ENCODE data around the gene CPXM2.

Gene CPXM2

DNA sequence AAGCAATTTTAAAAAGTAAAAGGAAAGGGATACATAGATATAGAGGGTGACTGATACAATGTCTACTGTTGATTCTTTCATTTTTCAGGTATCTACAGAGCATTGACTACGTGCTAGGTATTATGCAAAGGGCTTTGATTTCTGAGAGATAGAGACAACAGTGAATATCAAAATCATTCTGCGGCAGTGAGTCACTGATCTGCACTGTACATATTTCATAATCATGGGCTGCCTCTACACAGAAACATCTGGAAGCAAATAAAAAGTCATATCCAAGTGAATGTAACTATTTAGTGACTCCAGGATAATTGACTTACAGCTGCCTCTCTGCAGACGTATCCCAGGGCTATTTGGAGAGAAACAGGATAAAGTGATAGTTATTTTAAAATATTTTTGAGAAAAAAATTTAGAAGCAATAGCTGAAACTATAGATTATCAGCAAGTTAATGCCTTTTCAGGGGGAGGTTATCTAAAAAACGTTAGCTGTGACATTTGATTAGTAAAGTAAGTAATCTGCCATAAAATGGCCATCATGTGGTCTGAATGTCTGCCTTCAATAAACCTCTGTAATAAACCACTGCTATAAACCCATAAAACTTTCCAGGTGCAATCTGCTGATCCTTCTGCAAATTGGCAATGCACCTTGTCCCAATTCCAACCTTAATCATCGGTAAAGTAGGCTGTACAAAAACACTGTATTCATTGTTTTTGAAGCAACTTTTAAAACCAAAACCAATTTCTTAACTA, 43.7 kb downstream of the CPXM2 start:
- DNase-seq (ENCODE audit: low read depth) = no peak

DNA sequence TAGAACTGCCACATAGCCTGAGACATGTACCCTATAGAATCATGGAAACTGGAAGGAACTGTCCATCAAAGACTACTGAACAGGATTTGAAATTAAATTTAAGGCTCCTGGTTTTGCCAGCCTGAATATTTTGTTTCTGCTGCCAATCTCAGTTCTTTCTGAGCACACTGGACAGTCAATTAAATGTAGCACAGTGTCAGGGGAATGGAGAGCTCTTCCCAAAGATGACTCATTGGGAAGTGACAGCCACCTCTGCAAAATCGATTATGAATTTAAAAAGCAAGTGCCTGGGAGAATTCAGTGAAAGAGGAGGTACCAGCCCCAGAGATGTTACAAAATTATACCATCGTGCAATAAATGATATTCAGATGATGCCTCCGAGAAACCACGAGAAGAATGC, 47.8 kb downstream of the CPXM2 start:
- no peak for DNase-seq (ENCODE audit: low read depth)

GRCh38 chr10:123842692-123843385, 48.8 kb downstream of the CPXM2 start:
- DNase-seq (ENCODE audit: low read depth) = no peak

DNA sequence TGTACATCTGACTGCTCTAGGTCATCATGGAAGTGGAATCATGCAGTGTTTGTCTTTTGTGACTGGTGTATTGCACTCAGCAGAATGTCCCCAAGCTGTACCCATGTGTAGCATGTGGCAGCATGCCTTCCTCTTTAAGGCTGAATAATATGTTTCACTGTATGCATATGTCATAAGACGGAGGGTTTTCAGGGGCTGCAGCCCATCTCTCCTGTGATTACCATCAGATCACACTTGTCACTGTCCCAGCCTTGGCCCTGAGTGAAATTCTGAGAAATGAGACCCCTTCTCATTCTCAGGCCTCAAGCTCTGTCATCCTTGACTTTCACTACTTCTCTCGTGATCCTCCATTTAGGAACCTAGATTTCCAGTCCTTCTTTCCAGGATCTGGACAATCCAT, 50.0 kb downstream of the CPXM2 start:
- DNase-seq (ENCODE audit: low read depth) = no peak

- DNase-seq (ENCODE audit: low read depth) = no peak
Measured at GRCh38 chr10:123841115-123841514, 50.5 kb downstream of the CPXM2 start.

GRCh38 chr10:123840714-123841113, 50.9 kb downstream of the CPXM2 start:
- DNase-seq (ENCODE audit: low read depth) = no peak

DNA sequence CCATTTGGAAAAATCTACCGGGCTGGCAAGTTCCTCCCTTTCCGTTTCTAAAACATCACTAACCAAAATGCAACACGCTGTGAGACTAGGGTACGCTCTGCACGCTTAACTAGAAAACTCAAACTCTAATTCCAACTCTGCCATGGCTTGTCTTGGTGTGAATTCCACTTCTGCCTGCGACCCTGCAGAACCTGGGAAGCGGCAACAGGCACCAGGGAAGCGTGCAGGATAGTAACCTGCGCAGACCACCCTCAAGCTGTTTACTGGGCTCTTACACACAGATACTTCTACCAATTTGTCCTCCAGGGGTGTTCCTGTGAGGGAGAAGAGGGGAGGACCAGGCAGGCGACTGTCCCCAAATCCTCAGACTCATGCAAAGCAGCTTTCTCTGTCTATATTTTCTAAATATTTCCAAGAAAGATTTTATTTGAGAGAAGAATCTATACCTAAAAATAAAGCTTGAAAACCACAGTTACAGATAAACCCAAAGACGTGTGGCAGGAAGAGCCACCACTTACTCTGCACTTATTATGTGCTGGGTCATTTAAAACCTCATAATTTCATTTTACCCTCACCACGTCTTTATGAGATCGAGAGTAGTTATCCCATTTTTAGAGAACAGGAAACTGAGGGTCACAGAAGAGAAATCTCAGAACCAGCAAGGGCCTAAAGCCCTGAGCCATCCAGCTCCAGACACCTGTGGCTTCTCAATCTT, 52.9 kb downstream of the CPXM2 start:
- no peak for DNase-seq (ENCODE audit: low read depth)

GRCh38 chr10:123837756-123838155, 53.9 kb downstream of the CPXM2 start:
- no peak for DNase-seq (ENCODE audit: low read depth)

GRCh38 chr10:123836418-123837145, 55.0 kb downstream of the CPXM2 start:
- DNase-seq (ENCODE audit: low read depth) = no peak

DNA sequence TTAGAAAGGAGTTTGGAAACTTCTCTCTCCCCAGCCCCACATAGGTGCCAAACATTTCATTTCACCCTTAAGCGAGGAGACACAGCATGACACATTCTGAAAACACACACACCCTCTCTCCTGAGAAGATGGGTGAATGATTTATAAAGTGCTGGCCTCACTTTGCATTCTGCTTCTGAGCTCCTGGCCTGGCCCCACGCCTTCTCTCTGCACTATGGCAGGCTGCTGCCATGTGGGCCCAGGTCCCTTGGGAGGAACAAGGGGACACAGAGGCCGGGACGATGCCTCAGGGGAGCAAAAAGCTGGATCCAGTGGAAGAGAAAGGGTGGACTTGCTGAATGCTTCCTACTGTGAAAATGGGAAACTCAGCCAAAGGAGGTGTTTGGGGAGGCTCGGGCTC, 56.0 kb downstream of the CPXM2 start:
- DNase-seq (ENCODE audit: low read depth) = no peak

DNA sequence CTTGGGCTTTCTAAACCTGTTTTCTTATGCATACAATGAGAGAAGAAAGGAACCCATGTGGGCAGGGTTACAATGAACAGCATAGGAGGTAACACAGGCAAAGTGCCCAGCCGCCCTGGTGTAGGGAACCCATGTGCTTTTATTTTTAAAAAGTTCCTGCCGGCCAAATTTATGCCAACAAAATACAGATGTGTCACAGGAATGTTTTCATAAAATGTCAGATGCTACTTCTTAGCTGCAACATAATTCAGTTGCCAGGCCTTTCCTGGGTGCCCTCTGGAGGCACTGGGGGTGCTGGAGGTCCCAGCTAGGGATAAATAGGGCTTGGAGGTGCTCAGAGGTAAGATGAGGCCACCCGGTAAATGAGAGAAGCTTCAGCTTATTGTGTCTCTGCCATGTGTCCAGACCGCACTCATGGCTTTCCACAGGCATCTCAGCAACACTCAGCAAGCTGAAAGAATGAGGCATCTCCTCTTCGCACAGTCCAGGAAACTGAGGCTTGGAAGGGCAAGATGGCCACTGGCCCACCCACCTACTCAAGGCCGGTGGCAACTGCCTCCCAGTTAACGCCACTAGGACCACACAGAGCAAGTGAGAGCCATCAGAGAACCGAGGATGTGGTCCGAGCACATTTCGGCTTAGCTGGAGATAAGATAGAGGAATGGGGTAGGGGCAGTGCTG, 58.3 kb downstream of the CPXM2 start:
- DNase-seq (ENCODE audit: low read depth) = no peak

DNA sequence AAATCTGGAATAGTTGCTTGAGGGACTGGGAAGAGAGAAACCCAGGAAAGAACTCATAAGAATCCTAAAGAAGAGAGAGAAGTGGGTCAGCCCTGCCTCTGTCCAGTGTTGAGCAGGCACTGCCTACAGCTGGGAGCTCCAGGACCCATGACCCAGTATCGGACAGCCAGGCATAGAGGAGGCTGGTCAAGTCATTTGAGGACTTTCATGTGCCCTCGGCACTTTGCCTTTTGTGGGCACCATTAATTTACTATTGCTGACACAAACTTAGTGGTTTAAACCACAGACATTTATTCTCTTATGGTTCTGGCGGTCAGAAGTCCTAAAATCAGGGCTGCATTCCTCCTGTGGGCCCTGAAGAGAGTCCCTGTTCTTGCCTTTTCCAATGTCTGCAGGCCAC, 60.3 kb downstream of the CPXM2 start:
- DNase-seq (ENCODE audit: low read depth) = no peak

GRCh38 chr10:123821136-123821535, 70.5 kb downstream of the CPXM2 start:
- no peak for DNase-seq (ENCODE audit: low read depth)

- DNase-seq (ENCODE audit: low read depth) = no peak
Measured at GRCh38 chr10:123809632-123810031, 82.0 kb downstream of the CPXM2 start.

DNA sequence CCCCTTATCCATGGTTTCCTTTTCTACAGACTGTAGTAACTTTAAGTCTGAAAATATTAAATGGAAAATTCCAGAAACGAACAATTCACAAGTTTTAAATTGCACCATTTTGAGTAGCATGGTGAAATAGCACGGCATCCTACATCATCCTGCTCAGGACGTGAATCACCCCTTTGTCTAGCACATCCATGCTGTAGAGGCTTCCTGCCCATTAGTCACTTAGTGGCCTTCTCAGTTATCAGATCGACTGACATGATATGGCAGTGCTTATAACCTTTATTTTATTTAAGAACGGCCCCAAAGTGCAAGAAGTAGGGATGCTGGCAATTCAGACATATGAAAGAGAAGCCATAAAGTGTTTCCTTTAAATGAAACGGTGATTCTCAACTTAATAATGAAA, 82.7 kb downstream of the CPXM2 start:
- no peak for DNase-seq (ENCODE audit: low read depth)

- DNase-seq (ENCODE audit: low read depth) = no peak
Measured at GRCh38 chr10:123808286-123808685, 83.3 kb downstream of the CPXM2 start.

DNA sequence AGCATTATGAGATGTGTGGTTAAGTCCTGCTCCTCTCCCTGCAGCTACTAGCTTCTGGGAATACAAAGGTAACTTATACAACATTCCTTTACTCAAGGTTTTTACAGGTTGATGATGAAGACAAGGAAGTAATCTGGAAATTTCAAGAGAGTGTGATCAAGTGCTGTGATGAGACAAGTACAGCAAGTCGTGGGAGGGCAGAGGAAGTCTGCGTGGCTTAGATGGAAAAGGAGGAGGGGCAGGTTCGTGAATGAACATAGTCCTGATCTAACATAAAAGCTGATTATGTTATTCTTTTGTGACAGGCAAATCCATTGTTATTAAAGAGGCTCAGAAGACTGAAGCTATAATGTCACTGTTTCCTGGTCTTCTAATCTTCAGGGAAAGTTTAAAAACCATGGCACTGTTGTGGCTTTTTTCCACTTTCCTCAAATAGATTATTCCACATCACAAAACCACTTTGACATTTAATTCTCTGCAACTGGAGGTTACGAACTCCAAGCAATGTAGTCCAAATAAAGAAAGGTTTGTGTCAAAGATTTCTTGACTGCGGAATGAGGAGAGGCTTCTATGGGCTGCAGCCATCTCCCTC, 84.1 kb downstream of the CPXM2 start:
- DNase-seq (ENCODE audit: low read depth) = no peak

DNA sequence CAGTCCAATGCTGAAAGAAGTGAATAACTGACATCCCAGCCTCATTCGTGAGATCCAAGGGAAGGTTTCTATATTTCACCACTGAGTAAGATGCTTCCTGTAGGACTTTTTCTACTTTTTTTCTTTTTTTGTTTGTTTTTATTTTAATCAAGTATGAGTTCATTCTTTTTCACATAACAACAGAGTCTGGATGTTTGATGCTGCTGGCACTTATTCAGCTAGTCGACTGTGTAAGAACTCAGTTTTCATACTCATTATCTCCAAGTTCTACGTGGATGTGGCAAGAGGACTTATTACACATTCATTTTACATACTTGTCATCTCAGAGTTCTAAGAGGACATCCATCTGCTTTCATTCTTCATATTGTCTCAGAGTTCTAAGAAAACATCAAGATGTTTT, 86.9 kb downstream of the CPXM2 start:
- DNase-seq (ENCODE audit: low read depth) = no peak

- no peak for DNase-seq (ENCODE audit: low read depth)
Measured at GRCh38 chr10:123800821-123801220, 90.8 kb downstream of the CPXM2 start.

DNA sequence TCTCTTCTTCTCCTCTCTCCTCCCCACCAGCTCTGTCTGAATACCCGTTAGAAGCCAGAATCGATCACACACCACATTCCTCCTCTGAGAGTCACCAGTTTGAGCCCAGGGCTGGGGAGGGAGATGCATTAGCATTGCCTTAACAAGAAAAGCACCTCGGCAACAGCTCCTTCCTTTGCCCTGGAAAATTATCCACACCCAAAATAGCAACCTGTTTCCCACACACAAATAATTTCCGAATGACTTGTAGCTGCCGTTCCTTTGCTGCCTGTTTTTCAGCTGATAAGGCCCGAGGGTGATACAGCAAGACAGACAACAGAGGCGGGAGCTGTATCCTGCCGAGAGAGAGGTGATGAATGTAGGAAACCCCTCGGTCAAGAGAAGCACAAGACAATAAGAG, 91.3 kb downstream of the CPXM2 start:
- DNase-seq (ENCODE audit: low read depth) = no peak

DNA sequence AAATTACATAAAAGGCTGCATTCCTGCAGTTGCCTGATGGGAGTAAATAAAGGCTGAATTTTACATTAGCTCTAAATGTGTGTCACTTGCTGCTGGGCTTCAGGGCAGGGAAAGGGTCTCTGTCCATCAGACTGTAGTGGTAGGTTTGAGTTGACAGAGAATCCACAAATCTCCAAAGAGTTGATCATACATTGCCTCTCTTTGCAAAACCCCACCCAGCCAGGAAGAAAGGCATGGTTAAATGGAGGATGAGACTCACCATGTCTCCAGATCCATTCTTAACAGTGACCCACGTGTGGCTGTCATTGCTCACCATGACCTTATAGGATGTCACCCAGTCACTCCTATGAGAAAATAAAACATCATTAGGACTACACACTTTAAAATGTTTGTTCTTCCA, 92.8 kb downstream of the CPXM2 start:
- no peak for DNase-seq (ENCODE audit: low read depth)

- DNase-seq (ENCODE audit: low read depth) = no peak
Measured at GRCh38 chr10:123797813-123798212, 93.8 kb downstream of the CPXM2 start.

Measured in stimulated activated CD8-positive, alpha-beta memory T cell treated with anti-CD3 and anti-CD28 coated beads, Interleukin-15, amount 100 ng/mL, for 1 hour (primary cell).